GM10266 (cell line): ENCODE data around the gene EIF5B.

ENCODE experiments used
- DNase-seq: peaks from one replicate; pipeline ENCODE4 v3.0.0; 2012; ENCODE audit errors: extremely low spot score
- TF ChIP-seq, protein P1 (sequence below): IDR thresholded peaks from 2 replicates; pipeline ENCODE4 v1.5.1; 2012; ENCODE audit warnings: mild to moderate bottlenecking, low read depth; ENCODE audit not compliant: control insufficient read depth, insufficient read depth; ENCODE audit errors: missing control alignments

The EIF5B gene

GRCh38 chr2:99445065-99445464, 107.9 kb downstream of the EIF5B start:
- TF ChIP-seq, protein P1, sequence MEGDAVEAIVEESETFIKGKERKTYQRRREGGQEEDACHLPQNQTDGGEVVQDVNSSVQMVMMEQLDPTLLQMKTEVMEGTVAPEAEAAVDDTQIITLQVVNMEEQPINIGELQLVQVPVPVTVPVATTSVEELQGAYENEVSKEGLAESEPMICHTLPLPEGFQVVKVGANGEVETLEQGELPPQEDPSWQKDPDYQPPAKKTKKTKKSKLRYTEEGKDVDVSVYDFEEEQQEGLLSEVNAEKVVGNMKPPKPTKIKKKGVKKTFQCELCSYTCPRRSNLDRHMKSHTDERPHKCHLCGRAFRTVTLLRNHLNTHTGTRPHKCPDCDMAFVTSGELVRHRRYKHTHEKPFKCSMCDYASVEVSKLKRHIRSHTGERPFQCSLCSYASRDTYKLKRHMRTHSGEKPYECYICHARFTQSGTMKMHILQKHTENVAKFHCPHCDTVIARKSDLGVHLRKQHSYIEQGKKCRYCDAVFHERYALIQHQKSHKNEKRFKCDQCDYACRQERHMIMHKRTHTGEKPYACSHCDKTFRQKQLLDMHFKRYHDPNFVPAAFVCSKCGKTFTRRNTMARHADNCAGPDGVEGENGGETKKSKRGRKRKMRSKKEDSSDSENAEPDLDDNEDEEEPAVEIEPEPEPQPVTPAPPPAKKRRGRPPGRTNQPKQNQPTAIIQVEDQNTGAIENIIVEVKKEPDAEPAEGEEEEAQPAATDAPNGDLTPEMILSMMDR: no peak
- no peak for DNase-seq

DNA sequence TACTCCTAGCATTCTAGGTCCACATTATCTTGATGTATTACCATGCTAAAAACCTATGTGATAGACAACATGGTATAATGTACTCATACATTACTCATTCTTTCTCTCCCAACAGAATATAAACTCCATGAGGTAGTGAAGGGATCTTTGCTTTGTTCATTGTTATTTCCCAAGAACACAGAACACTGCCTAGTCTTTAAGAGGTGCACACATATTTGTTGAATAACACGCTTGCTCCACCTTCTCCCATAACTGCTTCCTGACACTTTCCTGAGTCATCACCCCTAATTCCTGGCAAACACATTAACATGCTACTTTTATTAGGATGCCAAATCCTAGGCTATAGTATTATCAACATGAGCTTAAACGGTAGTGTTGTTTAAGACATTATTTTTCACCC, 111.4 kb downstream of the EIF5B start:
- DNase-seq: no peak
- TF ChIP-seq, protein P1: no peak

- DNase-seq: no peak
- TF ChIP-seq, protein P1: no peak
These were observed 113.0 kb downstream of the EIF5B start for GRCh38 chr2:99450199-99450598.
